Esophagus muscularis mucosa (tissue), 2 donors: ENCODE data around the gene RHOF.

ENCODE experiments used
- POLR2A ChIP-seq: fragments of 450-650 bp; IDR thresholded peaks from one replicate; pipeline ENCODE4 v1.6.1; 2017; ENCODE audit warnings: antibody characterized with exemption, moderate library complexity, mild to moderate bottlenecking, low read depth
- POLR2AphosphoS5 ChIP-seq, 2 donors: sonication (generic); formaldehyde crosslinking; IDR thresholded peaks; one replicate each; pipeline ENCODE4 v1.6.1; 2017; ENCODE audit warnings: antibody characterized with exemption in 2 of 2

- TF ChIP-seq POLR2A = no peak
- TF ChIP-seq POLR2AphosphoS5 (IDR thresholded peaks at IDR 0.05) = no peak
These were observed 22.5 kb downstream of the RHOF start for GRCh38 chr12:121770813-121771625.
